SW 1271 (cell line): Measurements from ENCODE around the gene GABBR2.
A peak's percentile ranks its signal among the peaks of the same experiment; 100 is the strongest.

Experiments
- DNase-seq, 2 experiments: peaks; one replicate each; lab custom pipeline; 2025; lab: John Stamatoyannopoulos, UW

GABBR2 gene

DNA sequence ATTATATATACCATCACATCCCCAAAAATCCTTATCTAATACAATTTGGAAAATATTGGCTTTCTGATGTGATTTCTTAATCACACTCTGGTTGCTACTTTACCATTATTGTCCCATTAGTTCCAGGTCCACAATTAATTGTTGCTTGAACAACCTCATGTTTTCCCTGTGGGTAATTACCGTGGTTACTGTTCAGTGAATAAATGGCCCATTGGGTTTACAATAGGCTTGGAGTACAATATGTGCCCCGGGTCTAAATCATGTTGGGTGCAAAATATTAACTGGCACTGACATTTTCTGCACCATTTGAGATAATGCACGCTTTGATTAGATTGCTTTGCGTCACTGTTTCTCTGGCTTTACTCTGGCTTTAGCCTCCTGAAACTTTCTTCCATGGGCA is 163.7 kb downstream of the GABBR2 start:
- DNase-seq = no peak

DNA sequence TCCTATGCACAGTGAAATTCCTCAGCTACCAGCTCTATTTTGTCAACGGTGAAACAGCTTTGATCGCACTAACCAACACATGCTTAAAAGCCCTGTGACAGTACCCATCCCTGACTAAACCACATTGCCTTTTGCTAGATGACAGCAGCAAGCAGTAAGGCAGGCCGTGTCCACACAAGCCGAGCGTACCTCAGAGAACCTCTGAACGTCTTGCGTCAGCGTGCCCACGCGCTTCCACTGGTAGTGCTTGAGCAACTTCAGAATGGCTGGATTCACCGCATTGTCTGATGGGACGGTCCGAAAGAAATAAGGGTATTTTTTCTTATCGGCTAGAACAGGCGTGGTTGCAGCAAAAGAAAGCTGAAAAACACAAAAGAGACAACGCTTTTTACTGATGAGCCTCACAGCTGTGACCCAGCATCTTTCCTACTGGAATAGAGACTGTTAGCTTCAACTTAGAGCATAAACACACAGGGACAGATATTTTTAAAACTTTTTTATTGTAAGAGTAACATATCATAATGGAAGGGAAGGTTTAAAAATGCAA is 167.0 kb downstream of the GABBR2 start:
- DNase-seq = no peak

DNA sequence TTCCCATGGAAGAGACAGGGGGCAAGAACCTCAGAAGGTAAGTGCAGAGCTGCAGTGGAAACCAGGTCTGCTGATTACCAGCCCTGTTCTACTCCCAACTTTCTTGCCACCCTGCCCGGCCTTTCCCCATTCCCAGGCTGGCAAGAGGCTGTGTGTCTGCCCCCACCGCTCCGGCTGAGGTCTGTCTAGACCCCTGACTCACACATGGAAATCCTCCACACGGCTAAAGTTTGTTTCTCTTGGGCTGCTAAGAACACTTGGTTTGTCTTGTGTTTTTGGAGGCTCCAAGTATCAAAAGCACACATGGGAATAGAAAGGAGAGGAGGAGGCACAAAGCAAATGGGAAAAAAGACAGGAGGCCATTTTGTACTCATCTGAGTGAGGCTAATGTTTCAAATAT is 168.3 kb downstream of the GABBR2 start:
- no peak for DNase-seq

DNA sequence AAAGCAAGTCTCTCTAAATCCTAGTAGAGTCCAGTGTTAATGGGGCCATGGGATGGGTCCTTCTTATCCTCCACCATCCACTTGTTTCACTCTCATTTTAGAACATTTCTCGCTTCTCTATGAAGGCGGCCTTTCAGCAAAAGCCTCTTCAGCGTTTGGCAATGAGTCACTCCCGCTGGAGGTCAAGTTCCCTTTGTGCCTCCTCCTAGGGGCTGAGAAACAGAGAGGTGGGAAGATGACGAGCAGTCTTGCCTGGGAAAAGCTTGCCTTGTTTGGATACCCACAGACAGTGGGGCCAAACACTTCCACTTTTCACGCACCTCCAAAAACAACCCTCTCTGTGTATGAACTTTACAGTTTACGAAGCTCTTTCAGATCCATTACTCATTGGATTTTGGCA is 168.8 kb downstream of the GABBR2 start:
- DNase-seq = no peak

GRCh38 chr9:98538626-98539031 is 170.1 kb downstream of the GABBR2 start:
- no peak for DNase-seq

DNA sequence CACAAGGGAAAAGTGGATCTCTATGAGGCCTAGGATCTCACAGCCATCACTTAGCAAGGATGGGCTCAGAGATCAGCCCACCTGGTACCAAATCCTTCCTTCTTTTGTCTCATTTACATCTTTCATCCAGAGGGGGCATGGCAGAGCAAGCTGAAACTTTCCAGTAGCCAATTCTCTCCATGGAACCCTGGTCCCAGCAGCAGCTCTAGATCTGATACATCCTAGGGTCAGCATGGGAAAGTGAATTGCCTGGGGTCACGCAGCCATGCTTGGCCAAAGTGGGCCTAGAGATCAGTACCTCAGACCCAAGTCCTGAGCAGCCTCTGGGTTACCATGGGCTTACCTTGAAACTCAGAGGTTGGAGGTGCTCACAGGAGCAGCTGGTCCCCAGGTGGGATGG is 170.5 kb downstream of the GABBR2 start:
- no peak for DNase-seq

DNA sequence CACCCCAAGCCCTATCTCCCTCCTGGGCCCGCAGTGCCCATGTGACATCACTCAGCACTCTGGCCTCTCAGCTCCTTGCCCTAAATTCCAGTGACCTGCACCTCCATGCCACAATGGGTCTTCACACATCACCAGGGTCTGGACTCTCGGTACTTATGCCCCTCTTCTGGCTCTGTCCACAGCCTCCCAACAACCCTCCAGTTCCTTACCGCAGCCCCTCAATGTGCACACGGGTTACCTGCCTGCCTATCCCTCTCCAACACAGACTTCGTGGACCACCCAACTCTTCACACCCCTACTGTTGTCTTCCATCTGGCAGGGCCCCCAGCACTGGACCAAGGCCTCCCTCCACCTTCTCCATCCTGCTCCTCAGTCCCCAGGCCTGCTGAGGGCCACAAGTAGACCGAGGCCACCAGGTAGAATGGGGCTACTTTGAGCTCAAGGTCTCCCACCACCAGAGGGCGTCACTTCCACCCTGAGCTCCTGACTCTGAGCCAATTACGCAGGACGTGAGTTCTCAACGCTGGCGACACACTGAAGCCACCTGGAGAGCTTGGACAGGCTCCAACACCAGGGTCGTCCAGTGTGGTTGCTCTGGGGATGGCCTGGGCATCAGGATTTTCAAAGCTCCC is 172.1 kb downstream of the GABBR2 start:
- DNase-seq = no peak

- DNase-seq = no peak
Measured at GRCh38 chr9:98533866-98534265, 174.9 kb downstream of the GABBR2 start.

DNA sequence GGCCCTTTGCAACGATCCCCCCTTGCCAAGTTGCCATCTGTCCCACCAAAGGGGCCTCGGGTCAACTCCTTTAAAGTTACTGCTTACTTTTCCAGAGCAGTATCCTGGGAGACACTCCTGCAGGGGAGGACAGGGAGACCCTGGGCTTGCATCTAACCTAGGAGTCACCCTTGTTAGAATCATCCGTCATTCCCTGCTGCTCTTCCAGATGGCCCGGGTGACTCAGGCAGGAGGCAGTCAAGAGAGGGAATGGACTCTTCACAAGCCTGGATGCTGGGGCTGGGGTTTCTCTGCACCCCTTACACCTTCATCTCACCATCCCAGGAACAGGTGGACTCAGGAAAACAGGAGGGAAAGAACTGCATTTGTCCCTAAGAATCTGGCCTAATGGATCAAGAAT is 175.6 kb downstream of the GABBR2 start:
- DNase-seq = no peak

- no peak for DNase-seq
Measured at GRCh38 chr9:98532574-98532973, 176.2 kb downstream of the GABBR2 start.

DNA sequence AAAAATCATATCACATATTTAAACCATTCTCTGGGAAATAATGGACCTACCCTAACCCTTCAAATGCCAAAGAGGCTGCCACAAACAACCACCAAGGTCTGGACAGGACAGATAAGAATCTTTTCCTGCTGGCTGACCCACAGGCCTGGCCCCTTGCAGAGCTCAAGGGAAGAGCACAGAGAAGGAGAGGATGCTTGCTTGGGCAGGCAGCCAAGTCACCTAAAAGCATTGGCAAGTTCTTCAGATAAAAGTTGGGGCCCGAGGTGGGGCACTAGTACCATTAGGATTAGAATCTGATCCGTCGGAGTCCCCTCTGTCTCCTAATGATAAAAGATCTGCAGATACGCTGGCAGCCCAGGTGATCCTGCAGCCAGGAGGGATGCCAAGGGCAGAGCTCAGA is 176.6 kb downstream of the GABBR2 start:
- DNase-seq = no peak

- no peak for DNase-seq
Measured at GRCh38 chr9:98530806-98531386, 177.8 kb downstream of the GABBR2 start.

GRCh38 chr9:98530275-98530674 is 178.5 kb downstream of the GABBR2 start:
- DNase-seq = no peak

GRCh38 chr9:98529841-98530240 is 178.9 kb downstream of the GABBR2 start:
- no peak for DNase-seq

DNA sequence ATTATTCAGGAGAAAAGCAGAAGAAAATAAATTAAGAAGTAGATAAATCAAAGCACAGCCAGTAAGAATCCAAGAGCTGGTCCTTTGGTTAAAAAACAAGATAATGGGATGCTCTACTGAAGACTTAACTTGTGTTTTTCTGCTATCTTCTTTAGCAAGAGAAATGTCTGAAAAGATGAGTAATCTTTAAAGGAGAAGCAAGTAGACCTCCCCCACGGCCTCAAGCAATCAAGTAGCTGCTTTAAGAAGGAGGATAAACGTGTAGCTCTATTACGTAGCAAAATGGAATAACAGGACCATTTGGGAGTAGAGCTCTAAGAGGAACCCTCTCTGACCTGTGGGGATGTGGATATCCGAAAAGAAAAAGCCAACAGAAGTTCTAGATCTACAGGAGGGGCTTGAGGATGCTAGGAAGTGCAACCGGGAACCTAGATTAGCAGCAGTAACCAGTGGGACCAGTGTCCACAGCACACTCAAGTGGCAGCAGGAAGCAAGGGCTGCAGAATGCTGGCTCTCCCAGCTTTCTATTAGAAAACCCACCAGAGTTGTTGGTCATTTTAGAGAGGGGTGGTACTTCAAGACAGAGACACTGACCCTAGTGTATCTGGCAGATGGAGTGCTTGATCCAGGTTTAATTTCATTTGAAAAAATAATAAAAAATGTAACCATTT is 185.4 kb downstream of the GABBR2 start:
- DNase-seq = peak in 1 of 2 experiments; percentile 10

DNA sequence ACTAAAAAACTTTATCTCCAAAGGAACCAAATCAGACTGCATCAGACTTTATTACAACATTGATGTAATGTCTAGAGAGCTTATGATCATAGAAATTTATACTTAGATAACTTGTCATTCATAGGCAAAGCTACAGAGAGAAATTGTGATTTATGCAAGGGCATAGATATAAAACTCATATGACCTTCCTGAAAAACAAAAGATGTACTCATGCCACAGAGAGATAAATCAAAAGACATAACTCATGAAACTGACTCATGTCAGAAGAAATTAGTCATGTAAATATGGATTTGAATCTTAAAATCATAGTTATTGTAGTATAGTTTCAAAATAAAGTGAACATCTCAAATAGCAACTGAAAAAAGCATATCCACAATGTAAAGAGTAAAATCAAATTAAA is 186.2 kb downstream of the GABBR2 start:
- DNase-seq = no peak

DNA sequence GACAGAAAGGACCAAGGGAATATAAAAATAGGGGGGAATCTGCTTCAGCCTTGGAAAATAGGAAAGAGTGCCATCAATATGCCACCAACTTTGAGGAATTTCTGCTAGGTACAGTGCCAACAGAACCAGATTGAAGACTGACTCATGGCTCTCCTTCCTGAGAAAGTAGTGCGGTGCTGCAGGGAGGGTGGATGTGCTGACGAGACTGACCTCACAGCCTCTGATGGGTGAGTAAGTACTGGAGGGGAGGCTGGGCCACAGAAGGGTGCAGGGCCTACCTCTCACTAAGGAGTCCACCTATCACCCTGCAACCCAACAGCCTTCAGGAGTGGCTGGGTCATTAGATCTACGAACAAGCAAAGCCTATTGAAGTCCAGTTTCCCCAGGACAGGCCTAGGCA is 187.6 kb downstream of the GABBR2 start:
- no peak for DNase-seq

DNA sequence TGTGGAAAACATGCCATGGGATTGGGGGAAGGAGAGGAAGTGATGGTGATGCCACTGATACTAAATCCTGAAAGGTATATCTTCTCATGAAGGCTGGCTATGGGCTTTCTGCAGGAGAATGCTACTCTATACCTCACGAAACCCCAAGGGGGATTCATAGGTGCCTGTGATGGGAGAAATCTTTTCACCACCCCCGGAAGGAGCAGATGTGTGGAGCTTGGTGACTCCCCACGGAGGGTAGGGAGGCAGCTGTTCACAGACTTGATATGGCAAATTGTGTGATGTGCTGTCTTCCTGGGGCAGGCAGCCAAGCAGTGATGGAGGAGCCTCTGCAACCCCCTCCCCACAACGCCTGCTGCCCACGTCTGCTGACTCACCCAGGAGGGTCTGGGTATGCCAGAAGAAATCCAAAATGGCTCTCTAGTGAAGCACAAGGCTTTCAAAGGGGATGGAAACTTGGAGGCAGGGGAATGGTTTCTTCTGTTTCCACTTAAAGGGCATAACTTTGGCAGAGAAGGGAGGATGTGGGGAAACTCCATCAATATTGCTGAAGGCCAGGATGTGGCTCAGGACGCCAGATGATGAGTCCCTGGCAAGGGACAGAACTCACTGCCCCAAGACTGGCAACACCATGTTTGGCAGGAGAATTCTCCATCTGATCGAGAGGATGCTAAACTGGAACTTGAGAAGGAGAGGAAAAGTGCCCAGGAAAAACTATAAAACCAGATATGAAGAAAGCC is 188.3 kb downstream of the GABBR2 start:
- DNase-seq = no peak

DNA sequence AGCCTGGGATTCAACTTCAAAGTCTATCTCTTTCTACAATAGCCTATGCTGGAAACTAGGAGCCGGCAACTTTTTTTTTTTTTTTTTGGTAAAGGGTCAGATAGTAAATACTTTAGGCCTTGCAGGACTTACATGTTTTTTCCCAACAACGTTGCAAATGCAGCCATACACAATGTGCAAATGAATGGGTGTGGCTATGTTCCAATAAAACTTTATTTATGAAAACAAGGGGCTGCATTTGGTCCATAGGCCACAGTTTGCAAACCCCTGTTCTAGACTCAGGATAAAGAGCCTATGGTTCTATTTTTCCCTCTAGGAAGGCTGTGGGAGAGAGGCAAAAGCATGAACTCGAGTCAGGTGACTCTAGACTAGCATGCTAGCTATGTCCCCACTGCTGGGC is 189.1 kb downstream of the GABBR2 start:
- DNase-seq = no peak

DNA sequence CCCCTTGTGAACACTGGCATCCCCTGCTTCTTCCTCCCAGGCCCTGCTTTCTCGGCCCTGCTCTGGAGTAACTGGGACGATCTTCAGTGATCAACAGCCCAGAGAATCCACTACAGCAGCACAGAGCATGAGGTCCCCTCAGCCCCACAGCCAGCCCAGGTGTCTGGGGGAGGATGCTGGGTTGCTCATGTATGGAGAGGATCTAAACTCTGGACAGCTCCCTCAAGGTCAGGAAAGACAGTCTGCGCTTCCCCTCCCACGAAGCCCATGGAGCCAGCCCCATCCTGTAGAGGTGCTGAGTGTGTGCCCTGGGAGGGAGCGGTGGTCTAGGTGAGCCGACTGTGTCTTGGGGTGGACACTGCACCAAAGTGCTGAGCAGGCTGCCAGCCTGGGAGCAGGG is 190.2 kb downstream of the GABBR2 start:
- DNase-seq = no peak

DNA sequence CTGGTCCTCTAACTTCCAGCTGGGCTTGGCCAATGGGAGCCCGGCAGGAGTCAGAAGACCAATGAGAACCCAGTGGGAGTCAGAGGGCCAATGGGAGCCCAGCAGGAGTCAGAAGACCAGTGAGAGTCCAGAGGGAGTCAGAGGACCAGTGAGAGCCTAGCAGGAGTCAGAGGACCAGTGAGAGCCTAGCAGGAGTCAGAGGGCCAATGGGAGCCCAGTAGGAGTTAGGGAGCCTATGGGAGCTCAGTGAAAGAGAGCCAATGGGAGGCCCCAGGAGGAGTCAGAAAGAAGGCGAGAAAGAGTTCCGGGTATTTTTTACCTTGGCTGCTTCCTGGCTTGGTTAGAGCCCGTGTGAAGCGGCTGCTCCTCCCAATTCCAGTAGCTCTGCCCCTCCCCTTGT is 191.0 kb downstream of the GABBR2 start:
- no peak for DNase-seq

DNA sequence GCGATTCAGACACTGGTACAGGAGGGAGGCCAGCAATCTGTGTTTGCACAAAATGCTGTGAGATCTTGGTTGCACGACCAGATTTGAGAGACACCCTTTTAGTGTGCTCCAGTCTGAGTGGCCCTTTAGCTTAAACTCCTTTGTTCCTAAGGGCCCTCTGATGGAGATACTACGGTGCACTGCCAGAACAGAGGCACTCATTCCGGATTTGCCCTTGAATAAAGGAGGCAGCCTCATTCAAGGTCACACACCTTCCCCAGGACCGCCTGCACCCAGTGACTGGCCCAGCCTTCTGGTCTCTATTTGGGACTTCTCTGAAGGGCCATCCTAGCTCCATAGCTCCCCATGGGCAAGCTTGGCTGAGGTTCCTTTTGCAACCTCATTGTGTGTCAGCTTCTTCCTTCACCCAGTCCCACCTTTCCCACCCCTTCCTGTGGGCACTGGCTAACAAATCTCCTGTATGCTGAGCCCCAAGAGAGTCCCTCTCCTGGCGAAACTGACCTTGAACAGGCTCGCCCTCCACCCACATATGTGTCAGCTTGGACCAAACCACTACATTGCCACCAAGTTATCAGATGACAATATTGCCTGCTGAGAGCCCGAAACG is 191.7 kb downstream of the GABBR2 start:
- no peak for DNase-seq
